ENCODE measurements around the gene PTPRB.
A peak's percentile ranks its signal among the peaks of the same experiment; 100 is the strongest.

Gene PTPRB

DNA sequence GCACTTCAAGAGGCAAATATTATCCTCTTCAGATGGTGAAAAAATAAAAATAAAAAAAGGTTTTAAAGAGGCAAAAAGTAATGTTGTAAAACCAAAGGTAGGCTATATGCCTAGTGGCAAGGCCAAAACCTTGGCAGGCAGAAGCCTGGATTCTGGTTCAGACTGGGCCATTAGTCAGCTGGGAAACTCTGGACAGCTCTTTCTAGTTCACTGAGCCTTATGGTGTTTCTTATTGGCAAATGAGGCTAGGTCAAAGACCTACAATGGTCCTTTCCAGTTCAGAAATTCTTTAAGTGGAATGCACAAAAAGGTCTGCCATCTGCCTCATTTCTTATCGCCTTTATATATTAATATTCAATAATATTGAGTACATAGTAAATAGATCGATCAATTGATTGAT is 44.6 kb downstream of the PTPRB start:
- no peak for DNase-seq (ENCODE audit: low spot score)

DNA sequence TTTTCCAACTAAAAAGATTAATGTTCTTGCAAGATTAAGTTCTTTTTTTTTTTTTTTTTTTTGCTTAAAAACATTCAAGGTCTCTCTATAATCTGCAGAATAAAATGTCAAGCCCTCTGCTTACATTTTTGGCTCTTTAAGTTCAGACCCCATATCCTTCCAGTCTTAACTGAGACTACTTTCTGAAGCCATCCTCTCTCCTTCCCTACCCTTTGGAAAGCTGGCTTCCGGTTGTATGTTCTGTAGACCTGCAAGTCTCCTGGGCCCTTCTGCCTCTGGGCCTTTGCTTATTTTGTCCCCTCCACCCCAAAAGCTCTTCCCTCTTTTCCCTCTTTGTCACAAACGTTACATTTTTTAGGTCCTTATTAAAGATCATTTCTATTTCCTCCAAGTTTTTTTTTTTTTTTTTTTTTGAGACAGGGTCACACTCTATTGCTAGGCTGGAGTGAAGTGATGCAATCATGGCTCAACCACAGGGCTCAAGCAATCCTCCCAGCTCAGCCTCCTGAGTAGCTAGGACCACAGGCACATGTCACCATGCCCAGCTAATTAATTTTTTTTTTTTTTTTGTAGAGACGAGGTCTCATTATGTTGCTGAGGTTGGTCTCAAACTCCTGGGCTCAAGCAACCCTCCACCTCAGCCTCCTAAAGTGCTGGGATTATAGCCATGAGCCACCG is 46.5 kb downstream of the PTPRB start:
- no peak for DNase-seq (ENCODE audit: low spot score)

- DNase-seq (ENCODE audit: low spot score), result peak; percentile 68
These were observed 47.2 kb downstream of the PTPRB start for GRCh38 chr12:70590051-70590450.

DNA sequence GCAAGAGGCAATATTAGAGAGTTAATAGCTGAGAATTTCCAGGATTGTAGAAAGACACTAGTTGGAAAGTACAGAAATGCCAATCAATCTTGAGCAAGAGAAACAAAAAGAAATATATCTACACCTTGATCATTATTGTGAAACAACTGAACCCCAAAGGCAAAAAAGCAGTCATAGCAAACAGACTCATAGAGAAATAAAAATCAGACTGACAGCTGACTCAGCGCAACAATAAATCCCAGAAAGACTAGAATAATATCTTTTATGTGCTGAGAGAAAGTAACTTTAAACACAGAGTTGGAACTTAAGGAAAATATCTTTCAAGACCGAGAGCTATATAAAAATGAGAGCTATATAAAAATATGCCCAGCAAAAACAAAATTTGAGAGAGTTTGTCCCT is 52.9 kb downstream of the PTPRB start:
- no peak for DNase-seq (ENCODE audit: low spot score)

GRCh38 chr12:70583251-70583650 is 54.0 kb downstream of the PTPRB start:
- DNase-seq (ENCODE audit: low spot score), result no peak

- DNase-seq (ENCODE audit: low spot score), result no peak
These were observed 56.0 kb downstream of the PTPRB start for GRCh38 chr12:70581208-70581607.

DNA sequence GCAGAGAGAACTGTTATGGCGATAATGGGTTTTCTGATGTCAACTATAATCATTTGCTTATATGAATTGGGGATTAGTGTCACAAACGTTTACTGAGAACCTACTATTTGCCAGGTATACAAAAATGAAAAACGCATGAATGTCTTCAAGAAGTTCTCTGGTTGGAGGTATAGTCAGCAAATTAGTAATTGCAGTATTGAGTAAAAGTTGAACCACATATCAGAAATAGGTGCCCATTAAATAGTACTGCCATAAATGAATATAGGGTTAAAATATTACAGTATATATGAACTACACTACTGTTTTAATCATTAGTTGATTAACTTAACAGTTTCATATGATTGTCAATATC is 60.0 kb downstream of the PTPRB start:
- no peak for DNase-seq (ENCODE audit: low spot score)

DNA sequence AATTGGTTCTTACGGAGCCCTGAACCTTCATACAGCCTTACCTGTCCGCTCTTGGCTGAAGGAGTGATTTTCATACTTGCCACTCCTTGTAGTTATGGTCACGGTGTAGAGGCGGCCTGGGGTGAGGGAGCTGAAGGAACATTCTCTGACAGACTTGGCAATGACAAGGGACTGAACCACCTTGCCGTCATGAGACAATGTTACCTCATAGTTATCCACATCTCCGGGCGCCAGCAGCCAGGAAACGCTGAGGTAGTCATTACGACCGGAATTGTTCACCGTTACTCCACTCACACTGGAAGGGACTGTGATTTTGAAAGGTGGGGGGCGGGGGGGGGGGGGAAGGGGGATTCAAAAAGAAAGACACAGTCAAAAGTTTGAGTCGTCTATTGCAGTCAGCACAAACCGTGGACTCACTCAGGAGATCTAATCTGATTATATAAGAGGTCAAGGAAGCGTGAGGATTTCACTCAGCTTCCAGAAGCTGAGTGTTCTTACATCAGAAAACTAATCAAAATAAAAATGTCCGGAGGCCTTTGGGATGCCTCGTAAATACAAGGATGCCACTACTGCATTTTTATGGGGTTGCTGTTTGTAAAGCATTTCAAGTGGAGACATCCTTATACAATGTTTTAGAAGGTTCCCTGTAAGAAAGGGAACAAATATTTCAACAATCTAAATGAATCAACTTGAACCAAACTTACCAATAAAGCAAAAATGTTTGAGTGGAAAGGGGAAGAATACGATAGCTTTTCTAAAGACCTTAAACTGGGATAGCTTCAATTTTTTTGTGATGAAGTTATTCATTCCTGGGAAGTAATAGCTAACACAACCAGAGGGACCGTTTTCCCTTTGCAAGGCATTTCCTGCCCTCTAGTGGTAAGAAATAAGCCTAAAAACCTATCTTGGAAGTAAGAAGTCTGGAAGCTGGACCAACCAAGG is 60.6 kb downstream of the PTPRB start:
- DNase-seq (ENCODE audit: low spot score), result peak; percentile 89

DNA sequence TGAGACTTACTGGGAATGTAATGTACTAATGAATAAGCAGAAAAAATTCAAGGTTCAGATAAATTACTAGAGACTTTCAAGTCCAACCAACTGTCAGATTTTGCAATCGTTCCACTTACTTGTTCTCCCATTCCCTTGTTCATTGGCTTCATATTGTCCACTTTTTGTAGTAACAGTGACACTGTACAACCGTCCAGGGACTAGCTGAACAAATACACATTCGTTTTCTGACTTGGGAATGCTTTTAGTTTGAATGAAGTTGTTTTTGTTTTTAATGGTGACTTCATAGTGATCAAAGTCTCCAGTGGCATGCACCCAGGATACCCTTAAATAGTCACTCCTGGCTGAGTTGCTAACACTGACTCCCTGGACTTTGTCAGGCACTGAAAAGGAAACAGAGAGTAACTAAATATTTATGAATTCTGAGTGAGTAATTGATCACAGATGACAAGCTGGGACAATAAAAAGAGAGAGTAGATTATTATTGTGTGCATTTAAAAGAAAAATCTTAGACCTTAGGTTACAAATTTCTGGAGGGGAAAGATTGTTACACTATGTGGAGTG is 65.4 kb downstream of the PTPRB start:
- DNase-seq (ENCODE audit: low spot score), result no peak

GRCh38 chr12:70571029-70571428 is 66.2 kb downstream of the PTPRB start:
- no peak for DNase-seq (ENCODE audit: low spot score)

DNA sequence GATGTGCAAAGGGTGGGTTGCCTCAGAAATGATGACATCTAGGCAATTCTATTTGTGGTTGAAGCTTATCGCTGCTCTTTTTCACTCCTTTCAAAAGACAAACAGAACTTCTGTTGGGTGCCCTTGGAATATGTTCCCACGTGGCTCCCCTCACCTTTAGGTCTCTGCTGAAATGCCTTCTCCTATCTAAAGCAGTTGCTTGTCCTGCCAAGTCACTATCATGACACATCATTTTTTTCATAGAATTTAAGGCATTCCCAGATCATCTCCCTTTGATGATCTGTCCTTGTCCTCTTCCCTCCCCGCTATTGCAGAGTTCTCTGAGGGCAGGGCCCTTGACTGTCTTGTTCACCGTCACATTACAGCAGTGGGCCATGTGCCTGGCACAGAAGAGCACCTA is 75.7 kb downstream of the PTPRB start:
- no peak for DNase-seq (ENCODE audit: low spot score)

- no peak for DNase-seq (ENCODE audit: low spot score)
These were observed 76.6 kb downstream of the PTPRB start for GRCh38 chr12:70560671-70561070.

- no peak for DNase-seq (ENCODE audit: low spot score)
These were observed 77.8 kb downstream of the PTPRB start for GRCh38 chr12:70559390-70559789.

DNA sequence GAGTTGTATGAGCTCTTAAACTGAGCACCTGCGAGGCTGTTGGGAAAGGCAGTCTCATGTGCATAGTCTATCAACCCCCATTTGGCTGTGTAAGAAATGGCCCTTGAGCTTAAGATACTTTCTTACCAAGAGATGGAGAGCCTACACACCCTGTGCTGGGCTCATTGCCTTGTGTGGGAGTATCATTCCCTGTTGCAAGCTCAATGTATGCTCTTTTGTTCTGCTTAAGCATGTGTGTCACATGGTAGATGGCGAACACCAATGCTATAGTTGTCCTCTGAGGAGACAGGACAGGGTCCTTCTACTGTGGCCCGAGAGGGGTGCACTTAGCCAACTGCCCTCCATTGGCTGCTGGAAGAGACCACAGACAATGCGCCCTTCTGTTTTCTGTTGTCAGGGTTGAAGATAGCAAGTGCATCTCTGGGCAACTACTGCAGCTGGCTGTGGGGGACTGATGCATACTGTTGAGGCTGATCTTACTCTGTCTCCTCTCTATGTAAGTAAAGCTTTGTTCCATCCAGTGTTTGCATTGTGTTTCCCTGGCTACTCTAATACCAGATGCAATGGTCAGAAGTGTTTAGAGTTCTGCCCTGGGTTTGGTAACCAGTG is 79.5 kb downstream of the PTPRB start:
- DNase-seq (ENCODE audit: low spot score), result peak; percentile 98

GRCh38 chr12:70556179-70556869 is 80.9 kb downstream of the PTPRB start:
- no peak for DNase-seq (ENCODE audit: low spot score)

DNA sequence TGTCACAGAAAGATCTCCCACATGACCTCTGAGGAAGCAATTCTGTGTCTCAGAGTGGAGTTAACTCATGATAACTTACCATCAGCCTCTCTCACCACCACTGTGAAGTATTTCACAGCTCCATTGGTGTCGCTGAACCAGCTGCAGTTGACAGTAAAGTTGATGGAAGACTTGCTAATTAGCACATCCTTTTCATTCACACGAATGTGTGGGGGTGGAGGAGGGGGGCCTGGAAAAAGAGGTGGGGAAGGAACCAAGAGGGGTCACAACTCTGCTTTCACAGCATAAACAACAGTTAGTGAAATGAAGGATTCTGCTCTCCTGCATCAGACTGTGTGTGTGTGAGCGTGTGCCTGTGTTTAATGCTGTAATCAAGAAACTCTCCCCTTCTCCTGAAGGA is 82.1 kb downstream of the PTPRB start:
- DNase-seq (ENCODE audit: low spot score), result no peak

- DNase-seq (ENCODE audit: low spot score), result no peak
These were observed 83.8 kb downstream of the PTPRB start for GRCh38 chr12:70553391-70553859.

DNA sequence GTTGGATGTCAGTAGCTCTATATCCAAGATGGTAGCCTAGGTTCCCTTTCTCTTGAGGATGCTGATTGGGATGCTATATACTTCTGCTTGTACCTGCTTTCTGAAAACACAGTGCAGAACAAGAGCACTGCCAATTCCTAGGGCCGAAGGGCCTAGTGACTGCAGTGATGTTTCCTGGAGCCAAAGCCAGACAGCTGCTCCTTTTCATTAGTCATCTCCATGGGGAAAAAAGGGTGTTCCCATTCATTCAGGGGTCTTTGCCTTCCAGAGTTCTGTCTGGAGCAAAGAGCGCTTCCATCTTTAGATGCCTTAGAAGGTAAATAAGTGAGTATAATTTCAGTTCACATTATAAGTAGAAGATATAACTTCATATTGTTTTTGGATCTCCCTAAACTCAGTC is 85.5 kb downstream of the PTPRB start:
- no peak for DNase-seq (ENCODE audit: low spot score)

- DNase-seq (ENCODE audit: low spot score), result no peak
These were observed 87.0 kb downstream of the PTPRB start for GRCh38 chr12:70550180-70550577.

GRCh38 chr12:70549340-70550179 is 87.7 kb downstream of the PTPRB start:
- DNase-seq (ENCODE audit: low spot score), result no peak

GRCh38 chr12:70543444-70543843 is 93.8 kb downstream of the PTPRB start:
- no peak for DNase-seq (ENCODE audit: low spot score)

Data from globus pallidus (tissue), 1 donor.